Glutamatergic neuron (in vitro differentiated cells): ENCODE results near the gene BRF1. TPM values are rescaled to one million over a fixed set of nuclear protein-coding genes. Genes with fewer than 3 reads are reported as not detected.

Experiments
- DNase-seq: peaks from one replicate; pipeline ENCODE4 v3.0.0; 2022
- H3K27ac Mint-ChIP-seq: one replicate; pipeline ENCODE4 v1.8.0; 2020; ENCODE audit warnings: mild to moderate bottlenecking, mixed read lengths, inconsistent platforms; ENCODE audit not compliant: unreplicated experiment
- H3K27me3 Mint-ChIP-seq: one replicate; pipeline ENCODE4 v1.8.0; 2020; ENCODE audit warnings: mild to moderate bottlenecking, moderate library complexity, mixed read lengths, inconsistent platforms; ENCODE audit not compliant: unreplicated experiment
- H3K36me3 Mint-ChIP-seq: one replicate; pipeline ENCODE4 v1.8.0; 2020; ENCODE audit warnings: mild to moderate bottlenecking, mixed read lengths, inconsistent platforms; ENCODE audit not compliant: unreplicated experiment
- H3K4me1 Mint-ChIP-seq: one replicate; pipeline ENCODE4 v1.8.0; 2020; ENCODE audit warnings: mild to moderate bottlenecking, low read depth, mixed read lengths, inconsistent platforms; ENCODE audit not compliant: unreplicated experiment
- H3K4me3 Mint-ChIP-seq: one replicate; pipeline ENCODE4 v1.8.0; 2020; ENCODE audit warnings: mild to moderate bottlenecking, mixed read lengths, inconsistent platforms; ENCODE audit not compliant: unreplicated experiment
- H3K9me3 Mint-ChIP-seq: one replicate; pipeline ENCODE4 v1.8.0; 2020; ENCODE audit warnings: mild to moderate bottlenecking, moderate library complexity, mixed read lengths, inconsistent platforms; ENCODE audit not compliant: unreplicated experiment
- CTCF ChIP-seq: fragments of 200-600 bp; sonication (generic); IDR thresholded peaks from one replicate; pipeline ENCODE4 v1.5.0; 2021; ENCODE audit not compliant: partially characterized antibody, unreplicated experiment
- total RNA-seq: library from RNA; stranded (reverse); fragmentation: NEBNext Ultra II Directional; extraction: Animal tissue kit (Norgen Biotek cat#: 25700); gene quantifications from one replicate; pipeline ENCODE4 v1.2.1, GENCODE V29; 2021; ENCODE audit not compliant: unreplicated experiment

BRF1 gene
- total RNA-seq, 1 donor from 2014 or later = 54.6 TPM

- Mint-ChIP-seq H3K36me3 (no peaks in the 10 kb centered on the region), H3K4me3 (no peak overlapping the region), H3K27ac (no peak overlapping the region), H3K4me1 (no peaks in the 10 kb centered on the region), H3K9me3 (peaks cover 2% of the 10 kb centered on the region), H3K27me3 (peaks cover 5% of the 10 kb centered on the region)
- DNase-seq = no peak
- TF ChIP-seq CTCF = no peak
These were observed 71.6 kb downstream of the BRF1 start for GRCh38 chr14:105229099-105229655.

- TF ChIP-seq CTCF = no peak
- Mint-ChIP-seq H3K27ac (no peak overlapping the region), H3K27me3 (peaks cover 5% of the 10 kb centered on the region), H3K9me3 (peaks cover 2% of the 10 kb centered on the region), H3K4me1 (no peaks in the 10 kb centered on the region), H3K4me3 (no peak overlapping the region), H3K36me3 (peaks cover under 1% of the 10 kb centered on the region)
- no peak for DNase-seq
These were observed 72.2 kb downstream of the BRF1 start for GRCh38 chr14:105228562-105228961.

- peaks cover 7% of the 10 kb centered on the region for H3K36me3 Mint-ChIP-seq
- no peak for TF ChIP-seq CTCF
- no peak overlapping the region for H3K27ac Mint-ChIP-seq
These were observed 73.5 kb downstream of the BRF1 start for GRCh38 chr14:105227346-105227745.

GRCh38 chr14:105226198-105226597 lies 74.6 kb downstream of the BRF1 start:
- no peak for TF ChIP-seq CTCF
- Mint-ChIP-seq H3K36me3 (peaks cover 7% of the 10 kb centered on the region), H3K27me3 (peaks cover 7% of the 10 kb centered on the region), H3K9me3 (peaks cover 2% of the 10 kb centered on the region), H3K4me3 (no peak overlapping the region), H3K4me1 (peaks cover 7% of the 10 kb centered on the region), H3K27ac (no peak overlapping the region)
- DNase-seq = no peak

More at GRCh38 chr14:105227346-105227745, 73.5 kb downstream of the BRF1 start:
- Mint-ChIP-seq H3K4me3 (no peak overlapping the region), H3K9me3 (peaks cover 2% of the 10 kb centered on the region), H3K27me3 (peaks cover 7% of the 10 kb centered on the region), H3K4me1 (peaks cover 3% of the 10 kb centered on the region)
- no peak for DNase-seq

GRCh38 chr14:105224845-105225570 lies 75.8 kb downstream of the BRF1 start:
- peaks cover 7% of the 10 kb centered on the region for H3K36me3 Mint-ChIP-seq
- H3K4me1 Mint-ChIP-seq = peaks cover 7% of the 10 kb centered on the region
- TF ChIP-seq CTCF = no peak
- H3K4me3 Mint-ChIP-seq = no peak overlapping the region
- peaks cover 2% of the 10 kb centered on the region for H3K9me3 Mint-ChIP-seq
- no peak for DNase-seq
- H3K27ac Mint-ChIP-seq = no peak overlapping the region
- peaks cover 7% of the 10 kb centered on the region for H3K27me3 Mint-ChIP-seq
